ENCODE measurements around the gene CDH1.
"Not testable (repeated sequence)": the region's sequence is repeated elsewhere in the genome, so short reads cannot be mapped to it uniquely, and the experiment has no call there.

Gene CDH1

DNA sequence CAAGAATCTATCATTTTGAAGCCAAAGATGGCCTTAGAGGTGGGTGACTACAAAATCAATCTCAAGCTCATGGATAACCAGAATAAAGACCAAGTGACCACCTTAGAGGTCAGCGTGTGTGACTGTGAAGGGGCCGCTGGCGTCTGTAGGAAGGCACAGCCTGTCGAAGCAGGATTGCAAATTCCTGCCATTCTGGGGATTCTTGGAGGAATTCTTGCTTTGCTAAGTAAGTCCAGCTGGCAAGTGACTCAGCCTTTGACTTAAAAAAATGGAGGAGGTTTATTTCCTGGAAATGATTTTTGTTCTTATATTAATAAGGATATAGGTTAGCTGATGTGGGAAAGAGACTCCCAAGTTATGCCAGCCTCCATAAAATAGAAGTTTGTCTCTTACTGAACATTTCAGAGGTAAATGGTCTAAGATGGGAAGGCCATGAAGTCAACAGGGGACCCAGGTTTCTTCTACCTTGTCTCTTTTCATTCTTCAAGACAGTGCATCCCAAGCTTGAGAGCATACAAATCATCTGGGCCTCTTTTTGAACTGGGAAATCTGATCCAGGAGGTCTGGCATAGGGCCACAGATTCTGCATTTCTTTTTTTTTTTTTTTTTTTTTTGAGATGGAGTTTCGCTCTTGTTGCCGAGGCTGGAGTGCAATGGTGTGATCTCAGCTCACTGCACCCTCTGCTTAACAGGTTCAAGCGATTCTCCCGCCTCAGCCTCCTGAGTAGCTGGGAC is 86.5 kb downstream of the CDH1 start:
- peak; percentile 35 for DNase-seq (ENCODE audit: low read depth, low spot score)
- H3K4me3 ChIP-seq (ENCODE audit: low read length): no peak overlapping the region
- WGBS (ENCODE audit: insufficient coverage, insufficient read length): no CpG with 5 or more reads among the region's 8 CpGs
- H3K4me1 ChIP-seq (ENCODE audit: control insufficient read depth, insufficient read depth, low read length): no peaks in the 10 kb centered on the region
- no peaks in the 10 kb centered on the region for H3K27me3 ChIP-seq (ENCODE audit: control insufficient read depth, insufficient read depth, low read length)
- H3K27ac ChIP-seq (ENCODE audit: low read length): no peak overlapping the region
- peaks cover 23% of the 10 kb centered on the region; the same call in 1 of the 2 replicates for H3K36me3 ChIP-seq (ENCODE audit: control insufficient read depth, insufficient read depth, low read length)
- H3K9me3 ChIP-seq (ENCODE audit: control insufficient read depth, insufficient read depth, low read length): no peaks in the 10 kb centered on the region

DNA sequence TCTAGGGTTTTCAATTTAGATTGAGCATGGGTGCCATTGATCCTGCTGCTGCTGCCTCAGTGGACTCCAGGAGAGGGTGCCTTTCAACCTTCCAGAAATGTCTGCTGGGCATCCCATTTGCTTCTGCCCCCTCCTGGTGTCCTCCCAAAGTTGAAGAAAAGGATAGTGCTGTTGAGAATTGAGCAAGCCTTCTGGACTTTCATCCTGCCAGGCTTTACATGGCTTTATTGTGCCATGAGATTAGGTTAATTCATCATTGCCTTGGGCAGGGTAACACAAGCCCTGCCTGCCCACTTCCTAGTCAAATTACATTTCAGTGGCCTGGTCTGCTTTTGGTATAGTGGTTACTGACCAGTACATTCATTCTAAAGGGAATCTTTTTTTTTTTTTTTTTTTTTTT is 88.3 kb downstream of the CDH1 start:
- Histone ChIP-seq H3K36me3 (ENCODE audit: control insufficient read depth, insufficient read depth, low read length) (peaks cover 19% of the 10 kb centered on the region; the same call in 1 of the 2 replicates), H3K4me1 (ENCODE audit: control insufficient read depth, insufficient read depth, low read length) (no peaks in the 10 kb centered on the region), H3K4me3 (ENCODE audit: low read length) (no peak overlapping the region), H3K27ac (ENCODE audit: low read length) (no peak overlapping the region), H3K27me3 (ENCODE audit: control insufficient read depth, insufficient read depth, low read length) (no peaks in the 10 kb centered on the region), H3K9me3 (ENCODE audit: control insufficient read depth, insufficient read depth, low read length) (no peaks in the 10 kb centered on the region)
- no peak for DNase-seq (ENCODE audit: low read depth, low spot score)

DNA sequence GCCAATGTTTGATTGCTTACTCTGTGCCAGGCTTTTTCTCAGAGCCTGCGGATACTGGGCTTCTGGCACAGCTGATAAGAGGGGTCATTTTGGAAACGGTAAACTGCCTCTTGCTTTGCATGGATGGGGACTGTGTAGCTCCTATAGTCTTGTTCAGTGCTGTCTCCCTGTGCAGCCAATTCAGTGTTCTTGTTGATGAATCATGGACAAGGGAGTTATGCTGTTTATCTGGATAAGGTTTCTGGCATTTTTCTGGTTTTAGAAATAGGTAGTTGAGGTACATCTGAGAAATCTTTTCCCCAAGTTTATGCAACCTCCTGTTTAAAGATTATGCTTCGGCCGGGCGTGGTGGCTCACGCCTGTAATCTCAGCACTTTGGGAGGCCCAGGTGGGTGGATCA is 89.6 kb downstream of the CDH1 start:
- H3K27me3 ChIP-seq (ENCODE audit: control insufficient read depth, insufficient read depth, low read length): no peaks in the 10 kb centered on the region
- no peaks in the 10 kb centered on the region for H3K4me1 ChIP-seq (ENCODE audit: control insufficient read depth, insufficient read depth, low read length)
- no CpG with 5 or more reads among the region's 6 CpGs for WGBS (ENCODE audit: insufficient coverage, insufficient read length)
- no peaks in the 10 kb centered on the region for H3K9me3 ChIP-seq (ENCODE audit: control insufficient read depth, insufficient read depth, low read length)
- peaks cover 19% of the 10 kb centered on the region; the same call in 1 of the 2 replicates for H3K36me3 ChIP-seq (ENCODE audit: control insufficient read depth, insufficient read depth, low read length)
- H3K4me3 ChIP-seq (ENCODE audit: low read length): no peak overlapping the region
- DNase-seq (ENCODE audit: low read depth, low spot score): no peak
- no peak overlapping the region for H3K27ac ChIP-seq (ENCODE audit: low read length)

DNA sequence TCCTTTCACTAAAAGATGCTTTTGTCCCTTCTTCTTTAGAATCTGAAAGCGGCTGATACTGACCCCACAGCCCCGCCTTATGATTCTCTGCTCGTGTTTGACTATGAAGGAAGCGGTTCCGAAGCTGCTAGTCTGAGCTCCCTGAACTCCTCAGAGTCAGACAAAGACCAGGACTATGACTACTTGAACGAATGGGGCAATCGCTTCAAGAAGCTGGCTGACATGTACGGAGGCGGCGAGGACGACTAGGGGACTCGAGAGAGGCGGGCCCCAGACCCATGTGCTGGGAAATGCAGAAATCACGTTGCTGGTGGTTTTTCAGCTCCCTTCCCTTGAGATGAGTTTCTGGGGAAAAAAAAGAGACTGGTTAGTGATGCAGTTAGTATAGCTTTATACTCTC is 96.2 kb downstream of the CDH1 start:
- DNase-seq (ENCODE audit: low read depth, low spot score): no peak
- Histone ChIP-seq H3K9me3 (ENCODE audit: control insufficient read depth, insufficient read depth, low read length) (no peaks in the 10 kb centered on the region), H3K4me1 (ENCODE audit: control insufficient read depth, insufficient read depth, low read length) (no peaks in the 10 kb centered on the region), H3K27ac (ENCODE audit: low read length) (no peak overlapping the region), H3K27me3 (ENCODE audit: control insufficient read depth, insufficient read depth, low read length) (no peaks in the 10 kb centered on the region), H3K36me3 (ENCODE audit: control insufficient read depth, insufficient read depth, low read length) (peaks cover 5% of the 10 kb centered on the region; the same call in 1 of the 2 replicates), H3K4me3 (ENCODE audit: low read length) (no peak overlapping the region)
- no CpG with 5 or more reads among the region's 14 CpGs for WGBS (ENCODE audit: insufficient coverage, insufficient read length)

DNA sequence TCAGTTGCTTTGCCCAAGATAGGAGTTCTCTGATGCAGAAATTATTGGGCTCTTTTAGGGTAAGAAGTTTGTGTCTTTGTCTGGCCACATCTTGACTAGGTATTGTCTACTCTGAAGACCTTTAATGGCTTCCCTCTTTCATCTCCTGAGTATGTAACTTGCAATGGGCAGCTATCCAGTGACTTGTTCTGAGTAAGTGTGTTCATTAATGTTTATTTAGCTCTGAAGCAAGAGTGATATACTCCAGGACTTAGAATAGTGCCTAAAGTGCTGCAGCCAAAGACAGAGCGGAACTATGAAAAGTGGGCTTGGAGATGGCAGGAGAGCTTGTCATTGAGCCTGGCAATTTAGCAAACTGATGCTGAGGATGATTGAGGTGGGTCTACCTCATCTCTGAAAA is 97.5 kb downstream of the CDH1 start:
- Histone ChIP-seq H3K4me1 (ENCODE audit: control insufficient read depth, insufficient read depth, low read length) (no peaks in the 10 kb centered on the region), H3K27me3 (ENCODE audit: control insufficient read depth, insufficient read depth, low read length) (no peaks in the 10 kb centered on the region), H3K4me3 (ENCODE audit: low read length) (no peak overlapping the region), H3K9me3 (ENCODE audit: control insufficient read depth, insufficient read depth, low read length) (no peaks in the 10 kb centered on the region), H3K27ac (ENCODE audit: low read length) (no peak overlapping the region), H3K36me3 (ENCODE audit: control insufficient read depth, insufficient read depth, low read length) (peaks cover 3% of the 10 kb centered on the region; the same call in 1 of the 2 replicates)
- no CpG with 5 or more reads among the region's 1 CpG for WGBS (ENCODE audit: insufficient coverage, insufficient read length)
- no peak for DNase-seq (ENCODE audit: low read depth, low spot score)

DNA sequence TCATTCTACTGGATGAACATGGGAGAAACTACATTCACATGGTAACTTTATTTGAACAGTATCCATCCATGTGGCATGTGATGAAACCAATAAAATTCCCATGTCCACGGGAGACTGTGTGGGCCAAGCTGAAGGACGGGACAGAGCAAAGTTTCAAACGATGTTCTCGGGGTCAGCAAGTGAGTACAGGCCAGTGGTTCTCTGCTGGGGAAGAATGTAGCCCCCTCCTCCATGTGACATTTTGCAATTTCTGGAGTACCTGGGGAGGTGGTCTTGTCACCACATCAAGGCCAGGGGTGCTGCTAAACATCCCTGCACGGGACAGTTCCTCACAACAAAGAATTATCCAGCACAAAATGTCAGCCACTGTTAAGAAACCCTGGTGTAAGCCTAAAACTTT is 98.9 kb downstream of the CDH1 start:
- Histone ChIP-seq H3K36me3 (ENCODE audit: control insufficient read depth, insufficient read depth, low read length) (peaks cover 3% of the 10 kb centered on the region; the same call in 1 of the 2 replicates), H3K9me3 (ENCODE audit: control insufficient read depth, insufficient read depth, low read length) (no peaks in the 10 kb centered on the region), H3K27ac (ENCODE audit: low read length) (no peak overlapping the region), H3K4me1 (ENCODE audit: control insufficient read depth, insufficient read depth, low read length) (no peaks in the 10 kb centered on the region), H3K27me3 (ENCODE audit: control insufficient read depth, insufficient read depth, low read length) (no peaks in the 10 kb centered on the region), H3K4me3 (ENCODE audit: low read length) (no peak overlapping the region)
- no peak for DNase-seq (ENCODE audit: low read depth, low spot score)
- no CpG with 5 or more reads among the region's 5 CpGs for WGBS (ENCODE audit: insufficient coverage, insufficient read length)

DNA sequence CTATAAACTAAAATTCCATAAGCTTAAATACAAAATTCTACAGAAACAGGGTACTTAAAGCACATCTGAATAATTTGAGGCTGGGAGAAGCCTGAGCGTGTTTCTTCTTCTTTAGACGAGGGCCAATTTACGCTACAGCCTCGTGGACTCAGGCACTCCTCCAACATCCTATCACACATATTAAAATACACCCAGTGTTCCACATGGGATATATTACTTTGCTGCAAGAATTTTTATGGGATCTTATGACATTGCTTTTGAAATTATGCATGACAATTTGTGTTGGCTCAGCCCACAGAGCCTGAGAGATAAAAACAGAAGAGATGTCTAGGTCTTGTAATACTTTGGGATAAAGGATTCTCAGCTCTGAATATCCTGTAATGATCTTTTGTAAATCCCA is 102.7 kb downstream of the CDH1 start:
- Histone ChIP-seq H3K9me3 (ENCODE audit: control insufficient read depth, insufficient read depth, low read length) (no peaks in the 10 kb centered on the region), H3K27ac (ENCODE audit: low read length) (no peak overlapping the region), H3K36me3 (ENCODE audit: control insufficient read depth, insufficient read depth, low read length) (no peaks in the 10 kb centered on the region; the same call in 1 of the 2 replicates), H3K4me1 (ENCODE audit: control insufficient read depth, insufficient read depth, low read length) (no peaks in the 10 kb centered on the region), H3K4me3 (ENCODE audit: low read length) (no peak overlapping the region), H3K27me3 (ENCODE audit: control insufficient read depth, insufficient read depth, low read length) (no peaks in the 10 kb centered on the region)
- WGBS (ENCODE audit: insufficient coverage, insufficient read length): no CpG with 5 or more reads among the region's 4 CpGs
- DNase-seq (ENCODE audit: low read depth, low spot score): no peak

DNA sequence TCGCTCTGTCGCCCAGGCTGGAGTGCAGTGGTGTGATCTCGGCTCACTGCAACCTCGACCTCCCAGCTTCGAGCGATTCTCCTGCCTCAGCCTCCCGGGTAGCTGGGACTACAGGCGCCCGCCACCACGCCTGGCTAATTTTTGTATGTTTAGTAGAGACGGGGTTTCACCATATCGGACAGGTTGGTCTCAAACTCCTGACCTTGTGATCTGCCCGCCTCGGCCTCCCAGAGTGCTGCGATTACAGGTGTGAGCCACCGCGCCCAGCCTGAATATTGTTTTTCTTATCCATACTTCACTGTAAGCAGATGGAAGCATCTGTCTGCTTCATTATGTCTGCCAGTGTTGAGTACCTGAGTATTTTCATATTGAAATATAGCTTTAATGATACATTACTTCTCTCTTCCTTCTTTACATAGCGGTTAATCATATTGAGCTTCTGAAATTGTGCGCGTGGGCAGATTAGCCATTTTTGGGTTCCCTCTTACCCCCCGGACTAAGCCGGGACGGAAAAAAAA is 105.9 kb downstream of the CDH1 start:
- not testable (repeated sequence) for H3K36me3 ChIP-seq (ENCODE audit: control insufficient read depth, insufficient read depth, low read length); DNase-seq (ENCODE audit: low read depth, low spot score); H3K4me3 ChIP-seq (ENCODE audit: low read length); H3K27ac ChIP-seq (ENCODE audit: low read length); H3K4me1 ChIP-seq (ENCODE audit: control insufficient read depth, insufficient read depth, low read length); H3K9me3 ChIP-seq (ENCODE audit: control insufficient read depth, insufficient read depth, low read length); H3K27me3 ChIP-seq (ENCODE audit: control insufficient read depth, insufficient read depth, low read length)
- WGBS (ENCODE audit: insufficient coverage, insufficient read length): no CpG with 5 or more reads among the region's 23 CpGs

DNA sequence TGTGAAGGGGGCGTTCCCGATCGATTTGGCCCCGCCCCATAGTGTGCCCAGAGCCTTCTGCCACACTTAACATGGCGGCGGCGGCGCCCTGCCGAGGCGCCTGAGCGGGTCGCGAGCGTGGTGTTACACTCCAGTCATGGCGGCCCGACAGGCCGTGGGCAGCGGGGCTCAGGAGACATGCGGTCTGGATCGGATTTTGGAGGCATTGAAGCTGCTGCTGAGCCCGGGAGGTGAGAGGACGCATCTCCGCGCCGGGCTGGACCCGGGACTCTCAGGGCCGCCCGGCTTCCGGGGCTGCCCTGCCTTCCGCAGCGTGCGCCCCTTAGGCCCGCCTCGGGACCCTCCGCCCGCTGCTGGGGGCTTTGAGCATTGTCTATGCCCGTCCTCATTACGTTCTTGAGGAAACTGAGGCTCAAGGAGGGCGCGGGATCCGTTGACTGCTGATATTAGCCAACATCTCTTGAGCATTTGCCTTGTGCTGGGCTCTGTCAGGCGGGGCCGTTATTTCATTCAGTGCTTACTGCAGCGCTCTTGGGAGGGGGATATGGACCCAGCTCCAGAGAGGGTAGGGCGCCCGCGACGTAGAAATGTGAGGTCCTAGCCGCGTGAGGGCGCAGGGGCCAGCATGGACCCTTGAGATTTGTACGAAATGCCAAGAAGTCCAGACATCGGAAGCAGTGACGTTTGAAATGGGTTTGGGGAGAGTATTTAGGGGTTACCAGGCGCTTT is 106.6 kb downstream of the CDH1 start, which contains the start of gene TANGO6:
TSS of gene TANGO6 (plus strand) at position 50 of the 729 bp plus-strand sequence. CDS start at position 137, 87 bp downstream.
- H3K4me3 ChIP-seq (ENCODE audit: low read length): peak within 1 kb of the TSS; percentile 62; the same call in 1 of the 2 replicates
- no peak within 1 kb of the TSS for H3K27ac ChIP-seq (ENCODE audit: low read length)
- no peaks in the 10 kb centered on the region for H3K9me3 ChIP-seq (ENCODE audit: control insufficient read depth, insufficient read depth, low read length)
- H3K27me3 ChIP-seq (ENCODE audit: control insufficient read depth, insufficient read depth, low read length): no peaks in the 10 kb centered on the region
- H3K36me3 ChIP-seq (ENCODE audit: control insufficient read depth, insufficient read depth, low read length): no peaks in the 10 kb centered on the region
- WGBS (ENCODE audit: insufficient coverage, insufficient read length): no CpG with 5 or more reads among the region's 55 CpGs
- DNase-seq (ENCODE audit: low read depth, low spot score): no peak
- H3K4me1 ChIP-seq (ENCODE audit: control insufficient read depth, insufficient read depth, low read length): no peaks in the 10 kb centered on the region

DNA sequence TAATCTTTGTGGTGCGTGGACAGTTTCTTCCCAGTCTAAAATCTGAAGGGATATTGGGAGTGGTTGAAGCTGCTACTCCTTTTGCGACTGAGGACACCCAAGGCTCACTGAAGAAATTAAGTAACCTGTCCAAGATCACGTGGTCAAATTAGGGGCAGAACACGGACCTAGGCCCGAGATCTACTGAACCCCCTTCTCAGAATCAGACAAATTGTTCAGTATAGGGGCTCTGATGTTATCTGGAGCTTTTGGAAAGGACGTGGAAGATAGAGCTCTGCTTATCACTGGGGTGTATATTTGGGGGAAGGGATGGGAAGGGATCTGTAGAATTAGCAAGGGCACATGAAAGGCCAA is 107.1 kb downstream of the CDH1 start:
- Histone ChIP-seq H3K27me3 (ENCODE audit: control insufficient read depth, insufficient read depth, low read length) (no peaks in the 10 kb centered on the region), H3K4me3 (ENCODE audit: low read length) (peak overlapping the region; percentile 62; the same call in 1 of the 2 replicates), H3K4me1 (ENCODE audit: control insufficient read depth, insufficient read depth, low read length) (no peaks in the 10 kb centered on the region; the same call in 1 of the 2 replicates), H3K36me3 (ENCODE audit: control insufficient read depth, insufficient read depth, low read length) (no peaks in the 10 kb centered on the region), H3K27ac (ENCODE audit: low read length) (no peak overlapping the region), H3K9me3 (ENCODE audit: control insufficient read depth, insufficient read depth, low read length) (no peaks in the 10 kb centered on the region)
- WGBS (ENCODE audit: insufficient coverage, insufficient read length): no CpG with 5 or more reads among the region's 6 CpGs
- DNase-seq (ENCODE audit: low read depth, low spot score): no peak

Data from iPS DF 6.9 (cell line).